CD14-positive monocyte (primary cell): ENCODE data around the gene RIMBP2. TPM values are rescaled to one million over a fixed set of nuclear protein-coding genes. Genes with fewer than 3 reads are reported as not detected.

Experiments used
- DNase-seq, 3 donors: peaks; one replicate each; pipeline ENCODE4 v3.0.0-alpha.2; 2011 to 2022
- H2AFZ ChIP-seq: 2 replicates; pipeline ENCODE4 v1.6.0; 2012; ENCODE audit warnings: mild to moderate bottlenecking, low read depth, low read length, inconsistent platforms; ENCODE audit not compliant: insufficient read depth, poor library complexity, severe bottlenecking
- H3K27ac ChIP-seq, 2 donors: 1 replicate in 1 of 2; 2 replicates in 1 of 2; pipeline ENCODE4 v1.5.1; 2012 to 2013; ENCODE audit warnings: low read length in 2 of 2, control low read depth in 1 of 2, inconsistent platforms in 1 of 2, low read depth in 1 of 2, mild to moderate bottlenecking in 1 of 2
- H3K27me3 ChIP-seq, 2 donors: one replicate each; pipeline versions ENCODE4 v1.6.0 to v1.6.1; 2011 to 2013; ENCODE audit warnings: low read length in 2 of 2; ENCODE audit not compliant: control insufficient read depth in 2 of 2, insufficient read depth in 2 of 2
- H3K36me3 ChIP-seq, 2 donors: replicated peaks in 1 of 2; 1 replicate in 1 of 2; 2 replicates in 1 of 2; pipeline versions ENCODE4 v1.5.1 to v1.6.1; 2012 to 2013; ENCODE audit warnings: low read length in 2 of 2, control low read depth in 1 of 2, inconsistent platforms in 1 of 2, mild to moderate bottlenecking in 1 of 2; ENCODE audit not compliant: insufficient read depth in 2 of 2, control insufficient read depth in 1 of 2
- H3K4me1 ChIP-seq, 2 donors: 1 replicate in 1 of 2; 2 replicates in 1 of 2; pipeline versions ENCODE4 v1.5.1 to v1.6.1; 2012 to 2013; ENCODE audit warnings: low read length in 2 of 2, control low read depth in 1 of 2, inconsistent platforms in 1 of 2, mild to moderate bottlenecking in 1 of 2, moderate library complexity in 1 of 2; ENCODE audit not compliant: insufficient read depth in 2 of 2, control insufficient read depth in 1 of 2
- H3K4me2 ChIP-seq: replicated peaks from 2 replicates; pipeline ENCODE3; 2012; ENCODE audit warnings: low read length, moderate library complexity, mild to moderate bottlenecking; ENCODE audit not compliant: poor library complexity, severe bottlenecking; ENCODE audit errors: extremely low read depth
- H3K4me3 ChIP-seq, 3 experiments: fragments of 200-600 bp in 1 of 3; sonication (generic) in 1 of 3; replicated peaks in 1 of 3; 1 replicate in 2 of 3; 2 replicates in 1 of 3; pipeline ENCODE4 v1.5.1; 2011 to 2013; ENCODE audit warnings: low read length in 3 of 3, mild to moderate bottlenecking in 3 of 3, control low read depth in 2 of 3, low read depth in 2 of 3, inconsistent platforms in 1 of 3, moderate library complexity in 1 of 3
- H3K79me2 ChIP-seq: 2 replicates; pipeline ENCODE4 v1.6.0; 2012; ENCODE audit warnings: mild to moderate bottlenecking, control low read depth, inconsistent platforms, low read length, moderate library complexity; ENCODE audit not compliant: insufficient read depth
- H3K9ac ChIP-seq: 2 replicates; pipeline ENCODE4 v1.6.0; 2017; ENCODE audit warnings: low read length, mild to moderate bottlenecking; ENCODE audit not compliant: insufficient read depth, poor library complexity, severe bottlenecking
- H3K9me3 ChIP-seq, 2 donors: replicated peaks in 1 of 2; 1 replicate in 1 of 2; 2 replicates in 1 of 2; pipeline versions ENCODE4 v1.5.1 to v1.6.1; 2012 to 2013; ENCODE audit warnings: low read length in 2 of 2, control low read depth in 1 of 2; ENCODE audit not compliant: control insufficient read depth in 1 of 2, insufficient read depth in 1 of 2
- H4K20me1 ChIP-seq: 2 replicates; pipeline ENCODE4 v1.6.0; 2012; ENCODE audit warnings: mild to moderate bottlenecking, low read length, control low read depth, moderate library complexity; ENCODE audit not compliant: insufficient read depth
- H3K27ac Mint-ChIP-seq, 7 donors: one replicate each; pipeline ENCODE4 v1.8.0; 2020; ENCODE audit warnings: mild to moderate bottlenecking in 7 of 7, mixed read lengths in 7 of 7, moderate library complexity in 6 of 7, inconsistent platforms in 2 of 7
- H3K27me3 Mint-ChIP-seq, 3 donors: one replicate each; pipeline ENCODE4 v1.8.0; 2021 to 2022; ENCODE audit warnings: low read depth in 3 of 3, mild to moderate bottlenecking in 3 of 3, mixed read lengths in 3 of 3, moderate library complexity in 3 of 3, inconsistent platforms in 1 of 3
- H3K36me3 Mint-ChIP-seq, 2 donors: one replicate each; pipeline ENCODE4 v1.8.0; 2020; ENCODE audit warnings: mixed read lengths in 2 of 2, inconsistent platforms in 1 of 2, mild to moderate bottlenecking in 1 of 2
- H3K4me1 Mint-ChIP-seq: one replicate; pipeline ENCODE4 v1.8.0; 2020; ENCODE audit warnings: mild to moderate bottlenecking, mixed read lengths
- H3K4me3 Mint-ChIP-seq, 2 donors: one replicate each; pipeline ENCODE4 v1.8.0; 2020; ENCODE audit warnings: mild to moderate bottlenecking in 2 of 2, mixed read lengths in 2 of 2, moderate library complexity in 1 of 2
- H3K9me3 Mint-ChIP-seq, 7 donors: one replicate each; pipeline ENCODE4 v1.8.0; 2020 to 2022; ENCODE audit warnings: mixed read lengths in 7 of 7, mild to moderate bottlenecking in 6 of 7, moderate library complexity in 6 of 7, inconsistent platforms in 2 of 7
- CTCF ChIP-seq: fragments of 200-600 bp; IDR thresholded peaks from one replicate; pipeline ENCODE4 v1.8.0; 2022; ENCODE audit warnings: antibody characterized with exemption, mild to moderate bottlenecking
- WGBS: methylation state at CpG from one replicate; pipeline ENCODE4 v1.1.5; 2013; ENCODE audit warnings: missing lambda C conversion rate; ENCODE audit not compliant: insufficient coverage; 5-methylcytosine and 5-hydroxymethylcytosine counted together
- intact Hi-C, 2 donors: fragments of 100-400 bp; cut with micrococcal nuclease; formaldehyde crosslinking; loops; one replicate each; pipeline versions ENCODE4 v1.15.0 to v1.15.1; 2023
- polyA plus RNA-seq, 3 donors: library from polyadenylated mRNA; depleted of rRNA in 1 of 3; unstranded in 2 of 3; stranded (reverse) in 1 of 3; fragments of 300-500 nt in 2 of 3; fragments of >200 nt in 1 of 3; fragmentation: Illumina TruSeq in 2 of 3; gene quantifications; 1 replicate in 2 of 3; 2 replicates in 1 of 3; pipeline ENCODE4 v1.2.3, GENCODE V29; 2012 to 2021

Gene RIMBP2
- polyA plus RNA-seq, 3 donors, result not detected

- H3K9me3 ChIP-seq, result peaks cover 0 to 2% of the 10 kb centered on the region in 2 donors
- no peaks in the 10 kb centered on the region for H4K20me1 ChIP-seq
- no peaks in the 10 kb centered on the region for H3K79me2 ChIP-seq
- no peak for DNase-seq
- Mint-ChIP-seq H3K4me1 (no peaks in the 10 kb centered on the region), H3K27me3 (peaks cover 1 to 4% (median 4%) of the 10 kb centered on the region in 3 donors), H3K27ac (no peak overlapping the region), H3K36me3 (no peaks in the 10 kb centered on the region), H3K9me3 (peaks cover 0 to 2% (median under 1%) of the 10 kb centered on the region in 7 donors), H3K4me3 (no peak overlapping the region)
- H3K36me3 ChIP-seq, result no peaks in the 10 kb centered on the region
- no peak overlapping the region for H3K9ac ChIP-seq
- no peak overlapping the region for H3K27ac ChIP-seq
- WGBS, result 89% methylated on average over 3 of the region's 8 CpGs
- intact Hi-C loops, result no loop called here
- no peak overlapping the region for H2AFZ ChIP-seq
- no peaks in the 10 kb centered on the region for H3K4me1 ChIP-seq
- TF ChIP-seq CTCF, result no peak
- no peak overlapping the region for H3K4me3 ChIP-seq
- H3K4me2 ChIP-seq, result no peak overlapping the region
- H3K27me3 ChIP-seq, result no peaks in the 10 kb centered on the region
Observed at GRCh38 chr12:130556486-130557055, 159.5 kb downstream of the RIMBP2 start.

GRCh38 chr12:130555628-130556485, 160.2 kb downstream of the RIMBP2 start:
- no peak for DNase-seq
- no peak overlapping the region for H2AFZ ChIP-seq
- no peak overlapping the region for H3K27ac ChIP-seq
- H3K27me3 ChIP-seq, result no peaks in the 10 kb centered on the region
- H3K4me3 ChIP-seq, result no peak overlapping the region
- Mint-ChIP-seq H3K36me3 (no peaks in the 10 kb centered on the region), H3K4me1 (no peaks in the 10 kb centered on the region), H3K9me3 (peaks cover 0 to 6% (median 2%) of the 10 kb centered on the region in 7 donors), H3K4me3 (no peak overlapping the region), H3K27me3 (peaks cover 3 to 4% (median 4%) of the 10 kb centered on the region in 3 donors), H3K27ac (no peak overlapping the region)
- H3K4me2 ChIP-seq, result no peak overlapping the region
- no peaks in the 10 kb centered on the region for H3K36me3 ChIP-seq
- no peaks in the 10 kb centered on the region for H4K20me1 ChIP-seq
- intact Hi-C loops, result no loop called here
- H3K79me2 ChIP-seq, result no peaks in the 10 kb centered on the region
- WGBS, result 54% methylated on average over 14 of the region's 20 CpGs
- H3K9ac ChIP-seq, result no peak overlapping the region
- no peaks in the 10 kb centered on the region for H3K4me1 ChIP-seq
- TF ChIP-seq CTCF, result no peak
- H3K9me3 ChIP-seq, result peaks cover 3 to 9% of the 10 kb centered on the region in 2 donors
